Measurements from ENCODE around the gene DBF4B. TPM values are rescaled to one million over a fixed set of nuclear protein-coding genes. Genes with fewer than 3 reads are reported as not detected.

DBF4B gene
- total and polyA plus RNA-seq, 2 of the 13 experiments (the other 11 are each of a cell fraction or from before 2014, with no cell fraction given): 11.7 to 13.2 TPM

- ChIA-PET CTCF (ENCODE audit: low intra/inter-chr PET ratio, low total read pairs) (no interaction called here), POLR2A (interaction anchor here (0.6 kb wide), 1 partner anchor 89 kb away, joined by 4 read pairs; no protein-coding TSS in a partner anchor)
- H2AFZ ChIP-seq (ENCODE audit: low read length): no peak overlapping the region
- no peaks in the 10 kb centered on the region for H3K36me3 ChIP-seq (replicated peaks in 1 of 2; ENCODE audit: control insufficient read depth in 1 of 2, insufficient read depth in 2 of 2, low read length in 2 of 2)
- 0 out of 2 replicates have a peak, but pooled peaks have one; percentile 31 for TF ChIP-seq NFIB (CRISPR knock-in tag; IDR thresholded peaks at IDR 0.05; ENCODE audit: borderline replicate concordance)
- TF ChIP-seq MNT (IDR thresholded peaks at IDR 0.05): no peak
- no peak overlapping the region for H3K4me3 ChIP-seq (replicated peaks in 1 of 3; ENCODE audit: insufficient read depth in 1 of 3, low read depth in 2 of 3, low read length in 3 of 3)
- no TSS peak for BruUV-seq (replicated peaks)
- WGBS (ENCODE audit: low lambda C conversion rate): 10% methylated on average over 15 of the region's 21 CpGs
- in situ Hi-C loops (cut with HindIII; ENCODE audit: extremely low pct_ligation_motif_present, low pct_unique_long_range_greater_than_20kb) (no loop called here), intact Hi-C loops (cut with micrococcal nuclease; ENCODE audit: unreplicated experiment) (no loop called here)
- DNase-seq (ENCODE audit: low spot score) (no peak), FAIRE-seq (no peak), ATAC-seq (no peak)
- no peak overlapping the region for H3K9ac ChIP-seq (ENCODE audit: insufficient read depth, low read depth, low read length)
- H3K9me3 ChIP-seq (ENCODE audit: low read length): no peaks in the 10 kb centered on the region
- H3K27ac ChIP-seq (ENCODE audit: extremely low read length, insufficient read depth, low read length): no peak overlapping the region
- peaks cover 53% of the 10 kb centered on the region for H3K4me1 ChIP-seq (ENCODE audit: insufficient read depth, low read length)
- H3K27me3 ChIP-seq (ENCODE audit: control insufficient read depth in 1 of 2, insufficient read depth in 2 of 2, low read length in 2 of 2): peaks cover 8 to 56% of the 10 kb centered on the region in 2 experiments; a peak in 4 of 5 replicates
- H3K4me2 ChIP-seq (ENCODE audit: low read depth, low read length): no peak overlapping the region
- no peaks in the 10 kb centered on the region for H4K20me1 ChIP-seq (ENCODE audit: insufficient read depth, low read length)
- no peaks in the 10 kb centered on the region for H3K79me2 ChIP-seq (ENCODE audit: insufficient read depth, low read length)
These were observed 64.0 kb downstream of the DBF4B start for GRCh38 chr17:44772308-44773045.

- Histone ChIP-seq H3K36me3 (replicated peaks in 1 of 2; ENCODE audit: control insufficient read depth in 1 of 2, insufficient read depth in 2 of 2, low read length in 2 of 2) (no peaks in the 10 kb centered on the region), H3K9me3 (ENCODE audit: low read length) (no peaks in the 10 kb centered on the region), H3K27me3 (ENCODE audit: control insufficient read depth in 1 of 2, insufficient read depth in 2 of 2, low read length in 2 of 2) (peaks cover 10 to 52% of the 10 kb centered on the region in 2 experiments; a peak in 4 of 5 replicates), H3K79me2 (ENCODE audit: insufficient read depth, low read length) (no peaks in the 10 kb centered on the region), H3K4me1 (ENCODE audit: insufficient read depth, low read length) (peaks cover 49% of the 10 kb centered on the region), H2AFZ (ENCODE audit: low read length) (no peak overlapping the region), H3K27ac (ENCODE audit: extremely low read length, insufficient read depth, low read length) (no peak overlapping the region), H3K9ac (ENCODE audit: insufficient read depth, low read depth, low read length) (no peak overlapping the region), H4K20me1 (ENCODE audit: insufficient read depth, low read length) (no peaks in the 10 kb centered on the region), H3K4me2 (ENCODE audit: low read depth, low read length) (no peak overlapping the region), H3K4me3 (replicated peaks in 1 of 3; ENCODE audit: insufficient read depth in 1 of 3, low read depth in 2 of 3, low read length in 3 of 3) (no peak overlapping the region)
- BruUV-seq (replicated peaks): no TSS peak
- intact Hi-C loops (cut with micrococcal nuclease; ENCODE audit: unreplicated experiment) (no loop called here), in situ Hi-C loops (cut with HindIII; ENCODE audit: extremely low pct_ligation_motif_present, low pct_unique_long_range_greater_than_20kb) (no loop called here)
- no peak for FAIRE-seq
- POLR2A ChIA-PET: interaction anchor here (0.6 kb wide), 1 partner anchor 89 kb away, joined by 4 read pairs; no protein-coding TSS in a partner anchor
- CTCF ChIA-PET (ENCODE audit: low intra/inter-chr PET ratio, low total read pairs): interaction anchor here (3.1 kb wide), 1 partner anchor 91 kb away, joined by 66 read pairs; no protein-coding TSS in a partner anchor
- WGBS (ENCODE audit: low lambda C conversion rate): 21% methylated on average over 6 of the region's 6 CpGs
- ATAC-seq: no peak
- TF ChIP-seq ZNF513 (CRISPR knock-in tag; conservative IDR thresholded peaks at IDR 0.05) (no peak), PLSCR1 (CRISPR knock-in tag; IDR thresholded peaks at IDR 0.05; ENCODE audit: borderline replicate concordance) (no peak), RFX1 (IDR thresholded peaks at IDR 0.05) (peak; percentile 34; the same call in 1 of the 2 replicates), RAD51 (IDR thresholded peaks at IDR 0.05; ENCODE audit: borderline replicate concordance) (no peak), HNRNPK (IDR thresholded peaks at IDR 0.05; ENCODE audit: low read depth, low read length, poor library complexity, severe bottlenecking) (no peak), ZNF331 (CRISPR knock-in tag; IDR thresholded peaks at IDR 0.05) (no peak)
- no peak for DNase-seq (ENCODE audit: low spot score)
These were observed 64.7 kb downstream of the DBF4B start for GRCh38 chr17:44773140-44773539.

Measured in HepG2 (cell line).